ENCODE data around the gene CDC34.
A peak's percentile ranks its signal among the peaks of the same experiment; 100 is the strongest.
"Not testable (repeated sequence)": the region's sequence is repeated elsewhere in the genome, so short reads cannot be mapped to it uniquely, and the experiment has no call there.

The CDC34 gene

DNA sequence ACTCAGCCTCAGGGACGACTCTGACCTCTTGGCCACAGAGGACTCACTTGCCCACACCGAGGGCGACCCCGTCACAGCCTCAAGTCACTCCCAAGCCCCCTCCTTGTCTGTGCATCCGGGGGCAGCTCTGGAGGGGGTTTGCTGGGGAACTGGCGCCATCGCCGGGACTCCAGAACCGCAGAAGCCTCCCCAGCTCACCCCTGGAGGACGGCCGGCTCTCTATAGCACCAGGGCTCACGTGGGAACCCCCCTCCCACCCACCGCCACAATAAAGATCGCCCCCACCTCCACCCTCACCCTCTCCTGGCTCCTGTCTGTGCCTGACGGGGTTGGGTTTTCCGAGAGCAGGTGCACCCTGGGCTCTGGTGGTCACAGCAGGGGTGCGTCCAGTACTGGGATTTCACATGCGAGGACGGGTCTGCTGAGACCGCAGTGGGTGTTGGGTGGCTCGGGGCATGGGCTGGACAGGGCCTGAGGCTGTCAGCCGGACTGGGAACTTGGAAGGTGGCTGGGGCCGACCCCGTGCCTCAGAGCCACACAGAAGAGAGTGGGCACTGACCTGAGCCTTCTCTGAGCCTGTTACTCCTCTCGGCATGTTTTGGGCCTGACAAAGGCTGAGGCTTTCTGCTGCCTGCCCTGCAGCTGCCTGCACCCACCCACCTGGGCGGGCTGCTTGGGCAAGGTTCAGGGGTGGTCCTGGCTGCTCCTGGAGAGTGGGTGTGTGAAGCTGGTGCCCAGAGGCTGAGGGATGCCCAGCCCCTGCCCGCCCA, 51.8 kb downstream of the CDC34 start:
- H3K4me1 ChIP-seq (ENCODE audit: control insufficient read depth, insufficient read depth, low read length), result peaks cover 2% of the 10 kb centered on the region; the same call in 1 of the 2 replicates
- no peaks in the 10 kb centered on the region for H3K9me3 ChIP-seq (ENCODE audit: control insufficient read depth, insufficient read depth, low read length)
- no CpG with 5 or more reads among the region's 27 CpGs for WGBS (ENCODE audit: insufficient coverage, insufficient read length)
- no peak for DNase-seq (ENCODE audit: low read depth, low spot score)
- no peak overlapping the region for H3K4me3 ChIP-seq (ENCODE audit: low read length)
- no peak overlapping the region for H3K27ac ChIP-seq (ENCODE audit: low read length)
- no peaks in the 10 kb centered on the region; the same call in 1 of the 2 replicates for H3K27me3 ChIP-seq (ENCODE audit: control insufficient read depth, insufficient read depth, low read length)
- peaks cover 26% of the 10 kb centered on the region for H3K36me3 ChIP-seq (ENCODE audit: control insufficient read depth, insufficient read depth, low read length)

DNA sequence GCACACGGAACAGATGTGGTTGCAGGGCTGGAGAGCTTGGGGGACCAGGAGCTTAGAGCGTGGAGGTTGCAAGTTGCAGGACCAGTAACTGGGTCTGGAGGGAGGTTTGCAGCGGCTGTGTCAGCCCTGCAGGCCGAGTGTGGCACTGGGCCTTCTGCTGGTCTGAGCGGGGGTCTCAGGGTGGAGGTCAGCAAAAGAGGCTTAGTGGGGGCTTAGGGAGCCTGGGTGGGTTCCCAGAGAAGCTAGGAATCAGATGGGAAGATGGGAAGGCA, 52.3 kb downstream of the CDC34 start:
- DNase-seq (ENCODE audit: low read depth, low spot score), result no peak
- WGBS (ENCODE audit: insufficient coverage, insufficient read length), result no CpG with 5 or more reads among the region's 5 CpGs
- Histone ChIP-seq H3K27me3 (ENCODE audit: control insufficient read depth, insufficient read depth, low read length) (peaks cover 1% of the 10 kb centered on the region; the same call in 1 of the 2 replicates), H3K9me3 (ENCODE audit: control insufficient read depth, insufficient read depth, low read length) (no peaks in the 10 kb centered on the region), H3K4me1 (ENCODE audit: control insufficient read depth, insufficient read depth, low read length) (peaks cover 3% of the 10 kb centered on the region; the same call in 1 of the 2 replicates), H3K36me3 (ENCODE audit: control insufficient read depth, insufficient read depth, low read length) (peaks cover 26% of the 10 kb centered on the region), H3K27ac (ENCODE audit: low read length) (no peak overlapping the region), H3K4me3 (ENCODE audit: low read length) (no peak overlapping the region)

DNA sequence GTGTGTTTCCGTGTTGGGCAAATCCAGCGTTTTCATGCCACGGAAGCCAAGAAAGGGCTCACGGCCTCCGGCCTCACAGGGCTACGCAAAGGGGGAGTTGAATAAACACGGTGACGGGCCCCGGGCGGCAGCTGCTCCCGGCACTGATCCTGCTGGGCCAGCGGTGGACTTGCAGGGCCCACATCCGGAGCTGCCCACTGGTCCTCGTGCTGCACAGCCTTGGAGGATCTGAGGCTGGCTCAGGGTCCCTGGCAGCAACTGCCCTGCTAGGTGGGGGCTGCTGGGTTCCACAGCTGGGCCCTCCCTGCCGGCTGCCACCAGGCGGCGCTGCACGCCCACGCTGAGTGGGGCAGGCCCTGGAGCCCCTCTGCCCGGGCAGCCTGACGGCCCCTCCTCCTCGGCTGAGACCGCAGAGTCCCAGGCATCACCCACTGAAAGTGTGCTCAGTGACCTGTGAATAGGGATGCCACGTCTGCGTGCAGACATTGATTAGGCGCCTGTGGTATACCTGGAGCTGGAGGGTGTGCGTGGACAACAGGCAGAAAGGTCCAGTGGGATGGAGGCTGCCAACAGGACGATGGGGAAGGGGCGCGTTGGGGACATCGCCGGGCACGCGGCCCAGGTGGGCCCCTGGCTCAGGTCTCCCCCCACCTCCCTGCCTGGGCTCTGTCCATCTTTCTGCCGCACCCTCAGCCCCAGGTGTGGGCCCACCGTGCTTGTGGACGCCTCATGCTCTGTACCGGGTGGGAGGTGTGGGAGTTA, 52.9 kb downstream of the CDC34 start:
- WGBS (ENCODE audit: insufficient coverage, insufficient read length), result no CpG with 5 or more reads among the region's 38 CpGs
- no peak overlapping the region for H3K27ac ChIP-seq (ENCODE audit: low read length)
- peak; percentile 68 for DNase-seq (ENCODE audit: low read depth, low spot score)
- H3K4me1 ChIP-seq (ENCODE audit: control insufficient read depth, insufficient read depth, low read length), result peaks cover 3% of the 10 kb centered on the region; the same call in 1 of the 2 replicates
- no peaks in the 10 kb centered on the region for H3K9me3 ChIP-seq (ENCODE audit: control insufficient read depth, insufficient read depth, low read length)
- H3K4me3 ChIP-seq (ENCODE audit: low read length), result no peak overlapping the region
- peaks cover 26% of the 10 kb centered on the region for H3K36me3 ChIP-seq (ENCODE audit: control insufficient read depth, insufficient read depth, low read length)
- H3K27me3 ChIP-seq (ENCODE audit: control insufficient read depth, insufficient read depth, low read length), result peaks cover 6% of the 10 kb centered on the region; the same call in 1 of the 2 replicates

DNA sequence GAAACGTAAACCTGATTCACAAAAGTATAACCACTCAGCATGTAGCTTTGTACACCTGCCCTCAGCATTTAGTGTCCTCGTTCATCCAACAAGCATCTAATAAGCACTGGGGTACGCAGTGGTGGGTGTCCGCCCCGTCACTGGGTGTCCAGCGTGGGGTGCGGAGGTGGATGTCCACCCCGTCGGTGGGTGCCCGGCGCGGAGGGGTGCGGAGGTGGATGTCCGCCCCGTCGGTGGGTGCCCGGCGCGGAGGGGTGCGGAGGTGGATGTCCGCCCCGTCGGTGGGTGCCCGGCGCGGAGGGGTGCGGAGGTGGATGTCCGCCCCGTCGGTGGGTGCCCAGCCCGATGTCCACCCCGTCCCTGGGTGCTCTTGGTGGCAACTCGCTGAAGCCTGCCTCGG, 53.6 kb downstream of the CDC34 start:
- H3K4me3 ChIP-seq (ENCODE audit: low read length); H3K4me1 ChIP-seq (ENCODE audit: control insufficient read depth, insufficient read depth, low read length); DNase-seq (ENCODE audit: low read depth, low spot score); H3K27ac ChIP-seq (ENCODE audit: low read length); H3K27me3 ChIP-seq (ENCODE audit: control insufficient read depth, insufficient read depth, low read length); H3K9me3 ChIP-seq (ENCODE audit: control insufficient read depth, insufficient read depth, low read length): not testable (repeated sequence)
- peaks cover 21% of the 10 kb centered on the region for H3K36me3 ChIP-seq (ENCODE audit: control insufficient read depth, insufficient read depth, low read length)
- WGBS (ENCODE audit: insufficient coverage, insufficient read length), result no CpG with 5 or more reads among the region's 34 CpGs

DNA sequence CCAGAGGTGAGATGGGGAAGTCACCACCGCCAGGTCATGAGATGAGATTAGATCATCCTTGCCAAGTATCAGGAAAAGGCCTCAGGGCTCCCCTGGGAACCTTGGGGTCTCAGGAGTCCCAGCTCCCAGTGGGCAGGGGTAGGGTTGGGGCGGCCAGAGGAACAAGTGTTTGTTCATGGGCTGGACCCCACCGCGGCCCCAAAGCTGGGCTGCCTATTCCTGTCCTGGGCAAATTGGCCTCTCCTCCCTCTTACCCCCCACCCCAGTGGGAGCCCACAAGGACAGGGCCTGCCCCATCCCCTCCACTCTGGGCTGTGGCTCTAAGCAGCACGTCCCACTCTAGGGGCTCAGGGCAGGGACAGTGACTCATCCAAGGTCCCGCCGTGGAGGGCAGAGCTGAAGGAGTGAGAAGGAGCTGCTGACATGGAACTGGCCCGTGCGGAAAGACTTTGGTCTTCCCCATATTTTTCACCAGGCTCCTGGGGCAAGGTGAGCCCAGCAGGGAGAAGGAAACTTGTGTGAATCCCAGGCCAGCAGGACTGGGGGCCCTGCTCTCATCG, 54.1 kb downstream of the CDC34 start:
- no peaks in the 10 kb centered on the region for H3K9me3 ChIP-seq (ENCODE audit: control insufficient read depth, insufficient read depth, low read length)
- DNase-seq (ENCODE audit: low read depth, low spot score), result no peak
- no peak overlapping the region for H3K4me3 ChIP-seq (ENCODE audit: low read length)
- H3K27ac ChIP-seq (ENCODE audit: low read length), result no peak overlapping the region
- peaks cover 3% of the 10 kb centered on the region; the same call in 1 of the 2 replicates for H3K4me1 ChIP-seq (ENCODE audit: control insufficient read depth, insufficient read depth, low read length)
- peaks cover 16% of the 10 kb centered on the region for H3K36me3 ChIP-seq (ENCODE audit: control insufficient read depth, insufficient read depth, low read length)
- no CpG with 5 or more reads among the region's 10 CpGs for WGBS (ENCODE audit: insufficient coverage, insufficient read length)
- H3K27me3 ChIP-seq (ENCODE audit: control insufficient read depth, insufficient read depth, low read length), result peaks cover 6% of the 10 kb centered on the region; the same call in 1 of the 2 replicates

DNA sequence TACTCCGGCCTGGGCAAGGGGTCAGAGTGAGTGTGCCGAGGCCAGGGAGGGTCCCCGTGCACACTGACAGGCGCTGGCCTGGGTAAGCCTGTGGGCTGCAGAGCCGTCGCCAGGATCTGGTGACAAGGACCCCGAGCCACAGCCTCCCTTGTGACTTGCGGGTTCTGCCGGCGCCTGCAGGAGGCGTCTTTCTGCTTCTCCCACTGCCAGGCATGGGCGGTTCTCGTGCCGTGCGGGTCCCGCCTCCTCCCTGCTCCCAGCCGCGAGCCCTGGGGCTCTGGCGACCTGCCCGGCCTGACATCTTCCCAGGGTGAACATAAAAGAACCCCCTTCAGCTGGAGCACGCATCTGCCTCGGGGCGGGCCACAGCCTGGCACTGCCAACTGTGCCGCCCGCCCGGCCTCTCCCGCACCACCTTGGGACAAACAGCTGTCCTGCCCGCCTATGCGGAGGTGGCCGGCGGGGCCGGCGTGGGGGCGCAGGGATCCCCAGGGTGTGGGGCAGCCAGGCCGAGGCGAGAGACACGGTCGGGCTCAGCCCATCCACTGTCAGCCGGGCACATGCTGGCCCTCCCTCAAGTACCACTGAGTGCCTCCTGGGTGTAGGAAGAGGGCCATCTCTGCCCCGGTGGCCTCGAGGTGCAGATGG, 56.7 kb downstream of the CDC34 start:
- Histone ChIP-seq H3K9me3 (ENCODE audit: control insufficient read depth, insufficient read depth, low read length) (no peaks in the 10 kb centered on the region), H3K36me3 (ENCODE audit: control insufficient read depth, insufficient read depth, low read length) (peaks cover 2% of the 10 kb centered on the region; the same call in 1 of the 2 replicates), H3K27ac (ENCODE audit: low read length) (no peak overlapping the region), H3K4me1 (ENCODE audit: control insufficient read depth, insufficient read depth, low read length) (peaks cover 3% of the 10 kb centered on the region; the same call in 1 of the 2 replicates), H3K27me3 (ENCODE audit: control insufficient read depth, insufficient read depth, low read length) (peaks cover 13% of the 10 kb centered on the region; the same call in 1 of the 2 replicates), H3K4me3 (ENCODE audit: low read length) (no peak overlapping the region)
- WGBS (ENCODE audit: insufficient coverage, insufficient read length), result no CpG with 5 or more reads among the region's 41 CpGs
- no peak for DNase-seq (ENCODE audit: low read depth, low spot score)

DNA sequence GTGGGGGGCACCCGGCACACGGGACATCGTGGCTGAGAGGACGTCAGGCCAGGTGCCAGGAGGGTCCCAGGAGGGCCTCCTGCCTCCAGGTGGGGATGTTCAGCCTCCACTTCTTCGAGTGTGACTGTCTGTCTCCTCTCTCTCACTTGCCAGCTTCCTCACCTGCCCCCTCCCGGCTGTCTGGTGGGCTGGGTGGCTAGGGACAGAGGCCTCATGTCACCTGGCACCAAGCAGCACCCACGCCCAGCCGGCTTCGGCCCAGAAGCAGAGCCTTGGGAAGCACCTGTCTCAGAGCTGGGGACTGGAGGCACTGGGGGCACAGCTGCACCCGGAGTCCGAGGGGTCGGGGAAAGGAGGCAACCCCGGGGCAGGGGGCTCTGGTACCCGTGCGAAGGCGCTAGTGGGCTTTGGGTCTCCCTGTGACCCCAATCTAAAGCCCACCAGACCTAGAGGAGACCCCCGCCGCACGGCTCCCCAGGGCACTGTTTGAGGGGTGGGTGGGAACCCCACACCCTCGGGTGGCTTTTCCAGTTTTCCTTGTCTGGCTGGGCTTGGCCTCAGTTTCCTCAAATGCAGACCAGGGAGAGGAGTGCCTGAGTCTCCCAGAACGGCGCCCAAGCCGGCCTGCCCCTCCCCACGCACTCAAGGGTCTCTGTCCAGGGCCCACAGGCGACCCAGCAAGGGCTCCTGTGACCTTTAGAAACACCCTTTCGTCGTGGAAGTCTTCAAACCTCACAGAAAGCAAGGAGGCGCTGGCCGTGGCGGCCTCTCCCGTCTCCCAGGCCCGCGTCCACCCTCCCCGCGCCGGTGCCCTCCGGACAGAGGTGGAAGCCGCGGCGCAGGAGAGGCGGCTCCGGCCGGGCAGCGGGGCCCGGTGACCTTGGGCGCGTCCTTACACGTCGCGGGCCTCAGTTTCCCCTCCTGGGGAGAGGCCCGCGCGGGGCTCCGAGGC, 57.5 kb downstream of the CDC34 start:
- Histone ChIP-seq H3K27me3 (ENCODE audit: control insufficient read depth, insufficient read depth, low read length) (peaks cover 13% of the 10 kb centered on the region; the same call in 1 of the 2 replicates), H3K4me1 (ENCODE audit: control insufficient read depth, insufficient read depth, low read length) (peaks cover 3% of the 10 kb centered on the region; the same call in 1 of the 2 replicates), H3K27ac (ENCODE audit: low read length) (no peak overlapping the region), H3K4me3 (ENCODE audit: low read length) (peak overlapping the region; percentile 23; the same call in 1 of the 2 replicates), H3K36me3 (ENCODE audit: control insufficient read depth, insufficient read depth, low read length) (no peaks in the 10 kb centered on the region), H3K9me3 (ENCODE audit: control insufficient read depth, insufficient read depth, low read length) (no peaks in the 10 kb centered on the region)
- no peak for DNase-seq (ENCODE audit: low read depth, low spot score)
- no CpG with 5 or more reads among the region's 54 CpGs for WGBS (ENCODE audit: insufficient coverage, insufficient read length)

DNA sequence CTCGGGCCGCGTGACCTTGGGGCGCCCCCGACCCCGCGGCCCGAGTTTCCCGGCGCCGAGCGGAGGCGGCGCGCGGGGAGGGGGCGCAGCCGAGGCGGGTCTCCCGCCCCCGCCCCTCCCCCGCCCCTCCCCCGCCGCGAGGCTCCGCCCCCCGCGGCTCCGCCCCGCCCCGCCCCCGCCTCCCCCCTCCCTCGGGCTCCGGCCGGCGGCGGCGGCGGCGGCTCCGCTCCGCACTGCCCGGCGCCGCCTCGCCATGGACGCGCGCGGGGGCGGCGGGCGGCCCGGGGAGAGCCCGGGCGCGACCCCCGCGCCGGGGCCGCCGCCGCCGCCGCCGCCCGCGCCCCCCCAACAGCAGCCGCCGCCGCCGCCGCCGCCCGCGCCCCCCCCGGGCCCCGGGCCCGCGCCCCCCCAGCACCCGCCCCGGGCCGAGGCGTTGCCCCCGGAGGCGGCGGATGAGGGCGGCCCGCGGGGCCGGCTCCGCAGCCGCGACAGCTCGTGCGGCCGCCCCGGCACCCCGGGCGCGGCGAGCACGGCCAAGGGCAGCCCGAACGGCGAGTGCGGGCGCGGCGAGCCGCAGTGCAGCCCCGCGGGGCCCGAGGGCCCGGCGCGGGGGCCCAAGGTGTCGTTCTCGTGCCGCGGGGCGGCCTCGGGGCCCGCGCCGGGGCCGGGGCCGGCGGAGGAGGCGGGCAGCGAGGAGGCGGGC, 58.3 kb downstream of the CDC34 start, which contains the start of gene HCN2:
Gene HCN2, plus strand, starts transcription at position 189 of the 703 bp plus-strand sequence. Its CDS starts 65 bp downstream, at position 254.
- no peak for DNase-seq (ENCODE audit: low read depth, low spot score)
- WGBS (ENCODE audit: insufficient coverage, insufficient read length), result no CpG with 5 or more reads among the region's 132 CpGs
- Histone ChIP-seq H3K36me3 (ENCODE audit: control insufficient read depth, insufficient read depth, low read length) (no peaks in the 10 kb centered on the region), H3K4me1 (ENCODE audit: control insufficient read depth, insufficient read depth, low read length) (peaks cover 3% of the 10 kb centered on the region; the same call in 1 of the 2 replicates), H3K27me3 (ENCODE audit: control insufficient read depth, insufficient read depth, low read length) (peaks cover 13% of the 10 kb centered on the region; the same call in 1 of the 2 replicates), H3K27ac (ENCODE audit: low read length) (no peak within 1 kb of the TSS), H3K4me3 (ENCODE audit: low read length) (peak within 1 kb of the TSS; percentile 29; the same call in 1 of the 2 replicates), H3K9me3 (ENCODE audit: control insufficient read depth, insufficient read depth, low read length) (no peaks in the 10 kb centered on the region)

DNA sequence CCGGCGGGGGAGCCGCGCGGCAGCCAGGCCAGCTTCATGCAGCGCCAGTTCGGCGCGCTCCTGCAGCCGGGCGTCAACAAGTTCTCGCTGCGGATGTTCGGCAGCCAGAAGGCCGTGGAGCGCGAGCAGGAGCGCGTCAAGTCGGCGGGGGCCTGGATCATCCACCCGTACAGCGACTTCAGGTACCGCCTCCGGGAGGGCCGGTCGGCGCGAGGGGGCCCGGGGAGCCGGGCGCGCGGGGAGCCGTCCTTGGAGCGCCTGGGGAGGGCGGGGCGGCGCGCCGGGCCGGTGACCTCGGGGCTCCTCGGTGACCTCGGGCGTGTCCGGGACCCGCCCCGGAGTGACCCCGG, 58.8 kb downstream of the CDC34 start:
- Histone ChIP-seq H3K27ac (ENCODE audit: low read length) (no peak overlapping the region), H3K4me1 (ENCODE audit: control insufficient read depth, insufficient read depth, low read length) (peaks cover 3% of the 10 kb centered on the region; the same call in 1 of the 2 replicates), H3K9me3 (ENCODE audit: control insufficient read depth, insufficient read depth, low read length) (no peaks in the 10 kb centered on the region), H3K4me3 (ENCODE audit: low read length) (peak overlapping the region; percentile 29; the same call in 1 of the 2 replicates), H3K36me3 (ENCODE audit: control insufficient read depth, insufficient read depth, low read length) (no peaks in the 10 kb centered on the region), H3K27me3 (ENCODE audit: control insufficient read depth, insufficient read depth, low read length) (peaks cover 13% of the 10 kb centered on the region; the same call in 1 of the 2 replicates)
- no peak for DNase-seq (ENCODE audit: low read depth, low spot score)
- no CpG with 5 or more reads among the region's 50 CpGs for WGBS (ENCODE audit: insufficient coverage, insufficient read length)
